Measurements from ENCODE around the gene DLEU7.

Gene DLEU7

GRCh38 chr13:50787316-50788195 is 55.9 kb downstream of the DLEU7 start:
- no peak overlapping the region for H3K4me3 ChIP-seq (ENCODE audit: low read depth, low read length)
- TF ChIP-seq CTCF (IDR thresholded peaks at IDR 0.05; ENCODE audit: low read depth, low read length, missing control alignments) = no peak
- no peak for DNase-seq (ENCODE audit: low read depth)

- no peak for DNase-seq (ENCODE audit: low read depth)
- no peak overlapping the region for H3K4me3 ChIP-seq (ENCODE audit: low read depth, low read length)
- TF ChIP-seq CTCF (IDR thresholded peaks at IDR 0.05; ENCODE audit: low read depth, low read length, missing control alignments) = no peak
Measured at GRCh38 chr13:50783717-50784290, 59.7 kb downstream of the DLEU7 start.

GRCh38 chr13:50783066-50783465 is 60.4 kb downstream of the DLEU7 start:
- TF ChIP-seq CTCF (IDR thresholded peaks at IDR 0.05; ENCODE audit: low read depth, low read length, missing control alignments) = no peak
- no peak overlapping the region for H3K4me3 ChIP-seq (ENCODE audit: low read depth, low read length)
- no peak for DNase-seq (ENCODE audit: low read depth)

- no peak for TF ChIP-seq CTCF (IDR thresholded peaks at IDR 0.05; ENCODE audit: low read depth, low read length, missing control alignments)
- DNase-seq (ENCODE audit: low read depth) = no peak
- H3K4me3 ChIP-seq (ENCODE audit: low read depth, low read length) = no peak overlapping the region
Measured at GRCh38 chr13:50780201-50781015, 63.1 kb downstream of the DLEU7 start.

- DNase-seq (ENCODE audit: low read depth) = no peak
- no peak for TF ChIP-seq CTCF (IDR thresholded peaks at IDR 0.05; ENCODE audit: low read depth, low read length, missing control alignments)
- no peak overlapping the region for H3K4me3 ChIP-seq (ENCODE audit: low read depth, low read length)
Measured at GRCh38 chr13:50779443-50780200, 63.9 kb downstream of the DLEU7 start.
